ENCODE data around the gene CTDSP2.
"Not testable (repeated sequence)": the region's sequence is repeated elsewhere in the genome, so short reads cannot be mapped to it uniquely, and the experiment has no call there.

The CTDSP2 gene

GRCh38 chr12:57777911-57778310 is 68.6 kb downstream of the CTDSP2 start:
- no peak overlapping the region for H3K4me3 ChIP-seq (ENCODE audit: low read depth, low read length)
- no peaks in the 10 kb centered on the region for H3K27me3 ChIP-seq (ENCODE audit: insufficient read depth, low read length)
- H3K79me2 ChIP-seq (ENCODE audit: control insufficient read depth, insufficient read depth, low read length, unreplicated experiment) = peaks cover 9% of the 10 kb centered on the region
- H3K27ac ChIP-seq (ENCODE audit: low read depth, low read length) = no peak overlapping the region
- H3K4me1 ChIP-seq (ENCODE audit: control insufficient read depth, insufficient read depth, low read length, unreplicated experiment) = peaks cover 5% of the 10 kb centered on the region
- no peak overlapping the region for H2AFZ ChIP-seq (ENCODE audit: low read length, unreplicated experiment)
- H3K36me3 ChIP-seq (ENCODE audit: insufficient read depth, low read length) = peaks cover 2% of the 10 kb centered on the region; the same call in 1 of the 2 replicates

- Histone ChIP-seq H3K27me3 (ENCODE audit: insufficient read depth, low read length) (no peaks in the 10 kb centered on the region), H3K36me3 (ENCODE audit: insufficient read depth, low read length) (peaks cover 2% of the 10 kb centered on the region; the same call in 1 of the 2 replicates), H3K27ac (ENCODE audit: low read depth, low read length) (no peak overlapping the region), H2AFZ (ENCODE audit: low read length, unreplicated experiment) (no peak overlapping the region), H3K4me3 (ENCODE audit: low read depth, low read length) (no peak overlapping the region), H3K4me1 (ENCODE audit: control insufficient read depth, insufficient read depth, low read length, unreplicated experiment) (peaks cover 5% of the 10 kb centered on the region), H3K79me2 (ENCODE audit: control insufficient read depth, insufficient read depth, low read length, unreplicated experiment) (peaks cover 9% of the 10 kb centered on the region)
Observed at GRCh38 chr12:57777367-57777766, 69.2 kb downstream of the CTDSP2 start.

- Histone ChIP-seq H3K36me3 (ENCODE audit: insufficient read depth, low read length) (peaks cover 2% of the 10 kb centered on the region; the same call in 1 of the 2 replicates), H3K4me1 (ENCODE audit: control insufficient read depth, insufficient read depth, low read length, unreplicated experiment) (peaks cover 5% of the 10 kb centered on the region), H3K4me3 (ENCODE audit: low read depth, low read length) (no peak overlapping the region), H3K79me2 (ENCODE audit: control insufficient read depth, insufficient read depth, low read length, unreplicated experiment) (peaks cover 9% of the 10 kb centered on the region), H2AFZ (ENCODE audit: low read length, unreplicated experiment) (no peak overlapping the region), H3K27me3 (ENCODE audit: insufficient read depth, low read length) (no peaks in the 10 kb centered on the region), H3K27ac (ENCODE audit: low read depth, low read length) (no peak overlapping the region)
Observed at GRCh38 chr12:57776247-57776587, 70.3 kb downstream of the CTDSP2 start.

GRCh38 chr12:57775563-57776246 is 70.8 kb downstream of the CTDSP2 start:
- no peak overlapping the region for H2AFZ ChIP-seq (ENCODE audit: low read length, unreplicated experiment)
- H3K27me3 ChIP-seq (ENCODE audit: insufficient read depth, low read length) = no peaks in the 10 kb centered on the region
- peaks cover 5% of the 10 kb centered on the region for H3K4me1 ChIP-seq (ENCODE audit: control insufficient read depth, insufficient read depth, low read length, unreplicated experiment)

GRCh38 chr12:57775044-57775443 is 71.5 kb downstream of the CTDSP2 start:
- H3K4me1 ChIP-seq (ENCODE audit: control insufficient read depth, insufficient read depth, low read length, unreplicated experiment) = peaks cover 5% of the 10 kb centered on the region
- peaks cover 2% of the 10 kb centered on the region; the same call in 1 of the 2 replicates for H3K36me3 ChIP-seq (ENCODE audit: insufficient read depth, low read length)
- H3K27me3 ChIP-seq (ENCODE audit: insufficient read depth, low read length) = no peaks in the 10 kb centered on the region
- H3K4me3 ChIP-seq (ENCODE audit: low read depth, low read length) = no peak overlapping the region
- H3K27ac ChIP-seq (ENCODE audit: low read depth, low read length) = no peak overlapping the region
- H2AFZ ChIP-seq (ENCODE audit: low read length, unreplicated experiment) = no peak overlapping the region
- peaks cover 9% of the 10 kb centered on the region for H3K79me2 ChIP-seq (ENCODE audit: control insufficient read depth, insufficient read depth, low read length, unreplicated experiment)

More at GRCh38 chr12:57775563-57776246, 70.8 kb downstream of the CTDSP2 start:
- H3K79me2 ChIP-seq (ENCODE audit: control insufficient read depth, insufficient read depth, low read length, unreplicated experiment) = peaks cover 9% of the 10 kb centered on the region
- H3K36me3 ChIP-seq (ENCODE audit: insufficient read depth, low read length) = peaks cover 2% of the 10 kb centered on the region; the same call in 1 of the 2 replicates
- H3K27ac ChIP-seq (ENCODE audit: low read depth, low read length) = no peak overlapping the region
- no peak overlapping the region for H3K4me3 ChIP-seq (ENCODE audit: low read depth, low read length)

GRCh38 chr12:57774634-57775033 is 71.9 kb downstream of the CTDSP2 start:
- H3K36me3 ChIP-seq (ENCODE audit: insufficient read depth, low read length); H3K27ac ChIP-seq (ENCODE audit: low read depth, low read length); H3K4me1 ChIP-seq (ENCODE audit: control insufficient read depth, insufficient read depth, low read length, unreplicated experiment); H3K27me3 ChIP-seq (ENCODE audit: insufficient read depth, low read length); H3K4me3 ChIP-seq (ENCODE audit: low read depth, low read length); H3K79me2 ChIP-seq (ENCODE audit: control insufficient read depth, insufficient read depth, low read length, unreplicated experiment); H2AFZ ChIP-seq (ENCODE audit: low read length, unreplicated experiment): not testable (repeated sequence)

GRCh38 chr12:57772429-57773322 is 73.9 kb downstream of the CTDSP2 start, which contains the start of gene EEF1AKMT3:
Gene EEF1AKMT3 (plus strand): TSS chr12:57772614. CDS start chr12:57772725, 111 bp downstream.
- Histone ChIP-seq H3K4me1 (ENCODE audit: control insufficient read depth, insufficient read depth, low read length, unreplicated experiment) (no peaks in the 10 kb centered on the region), H3K27ac (ENCODE audit: low read depth, low read length) (peak within 1 kb of the TSS; percentile 74), H3K27me3 (ENCODE audit: insufficient read depth, low read length) (no peaks in the 10 kb centered on the region), H2AFZ (ENCODE audit: low read length, unreplicated experiment) (peak within 1 kb of the TSS; percentile 93), H3K4me3 (ENCODE audit: low read depth, low read length) (peak within 1 kb of the TSS; percentile 75), H3K36me3 (ENCODE audit: insufficient read depth, low read length) (peaks cover 2% of the 10 kb centered on the region; the same call in 1 of the 2 replicates), H3K79me2 (ENCODE audit: control insufficient read depth, insufficient read depth, low read length, unreplicated experiment) (peaks cover 9% of the 10 kb centered on the region)

GRCh38 chr12:57771873-57772428 is 74.6 kb downstream of the CTDSP2 start, which contains the start of gene METTL1:
Gene METTL1 (minus strand): TSS chr12:57772105. CDS start chr12:57772083, 22 bp downstream.
- peak within 1 kb of the TSS; percentile 74 for H3K27ac ChIP-seq (ENCODE audit: low read depth, low read length)
- H3K4me1 ChIP-seq (ENCODE audit: control insufficient read depth, insufficient read depth, low read length, unreplicated experiment) = peaks cover 7% of the 10 kb centered on the region
- peak within 1 kb of the TSS; percentile 75 for H3K4me3 ChIP-seq (ENCODE audit: low read depth, low read length)
- no peaks in the 10 kb centered on the region for H3K27me3 ChIP-seq (ENCODE audit: insufficient read depth, low read length)
- H3K36me3 ChIP-seq (ENCODE audit: insufficient read depth, low read length) = peaks cover 2% of the 10 kb centered on the region; the same call in 1 of the 2 replicates
- H2AFZ ChIP-seq (ENCODE audit: low read length, unreplicated experiment) = peak within 1 kb of the TSS; percentile 93
- H3K79me2 ChIP-seq (ENCODE audit: control insufficient read depth, insufficient read depth, low read length, unreplicated experiment) = peaks cover 9% of the 10 kb centered on the region

GRCh38 chr12:57771236-57771872 is 75.2 kb downstream of the CTDSP2 start:
- H3K27ac ChIP-seq (ENCODE audit: low read depth, low read length) = peak overlapping the region; percentile 74
- peaks cover 2% of the 10 kb centered on the region; the same call in 1 of the 2 replicates for H3K36me3 ChIP-seq (ENCODE audit: insufficient read depth, low read length)
- H3K79me2 ChIP-seq (ENCODE audit: control insufficient read depth, insufficient read depth, low read length, unreplicated experiment) = peaks cover 9% of the 10 kb centered on the region
- H3K4me3 ChIP-seq (ENCODE audit: low read depth, low read length) = peak overlapping the region; percentile 75
- H3K27me3 ChIP-seq (ENCODE audit: insufficient read depth, low read length) = peaks cover 4% of the 10 kb centered on the region; the same call in 1 of the 2 replicates
- H3K4me1 ChIP-seq (ENCODE audit: control insufficient read depth, insufficient read depth, low read length, unreplicated experiment) = peaks cover 11% of the 10 kb centered on the region
- H2AFZ ChIP-seq (ENCODE audit: low read length, unreplicated experiment) = peak overlapping the region; percentile 6

- Histone ChIP-seq H3K27me3 (ENCODE audit: insufficient read depth, low read length) (peaks cover 10% of the 10 kb centered on the region; the same call in 1 of the 2 replicates), H3K36me3 (ENCODE audit: insufficient read depth, low read length) (no peaks in the 10 kb centered on the region), H3K4me1 (ENCODE audit: control insufficient read depth, insufficient read depth, low read length, unreplicated experiment) (peaks cover 18% of the 10 kb centered on the region), H2AFZ (ENCODE audit: low read length, unreplicated experiment) (no peak overlapping the region), H3K79me2 (ENCODE audit: control insufficient read depth, insufficient read depth, low read length, unreplicated experiment) (peaks cover 9% of the 10 kb centered on the region), H3K27ac (ENCODE audit: low read depth, low read length) (peak overlapping the region; percentile 74; the same call in 1 of the 2 replicates), H3K4me3 (ENCODE audit: low read depth, low read length) (peak overlapping the region; percentile 75)
Observed at GRCh38 chr12:57770734-57771133, 75.8 kb downstream of the CTDSP2 start.

Measured in ACC112 (cell line).